SJCRH30 (cell line): Measurements from ENCODE around the gene SGMS1. TPM values are rescaled to one million over a fixed set of nuclear protein-coding genes. Genes with fewer than 3 reads are reported as not detected.
"Not testable (repeated sequence)": the region's sequence is repeated elsewhere in the genome, so short reads cannot be mapped to it uniquely, and the experiment has no call there.

Source experiments
- DNase-seq, 2 experiments: peaks; one replicate each; pipeline ENCODE4 v3.0.0-alpha.2; 2015 to 2020
- H3K27ac ChIP-seq: fragments of 250-450 bp; sonication (Bioruptor Pico); 2 replicates; pipeline ENCODE4 v1.5.1; 2020; ENCODE audit warnings: mild to moderate bottlenecking, moderate library complexity
- H3K27me3 ChIP-seq: fragments of 250-450 bp; sonication (Bioruptor Pico); 2 replicates; pipeline ENCODE4 v1.5.1; 2020; ENCODE audit warnings: mild to moderate bottlenecking, moderate library complexity
- H3K36me3 ChIP-seq: fragments of 250-450 bp; sonication (Bioruptor Pico); 2 replicates; pipeline ENCODE4 v1.5.1; 2020; ENCODE audit warnings: mild to moderate bottlenecking, moderate library complexity
- H3K4me1 ChIP-seq: fragments of 250-450 bp; sonication (Bioruptor Pico); 2 replicates; pipeline ENCODE4 v1.5.1; 2020; ENCODE audit warnings: mild to moderate bottlenecking, moderate library complexity
- H3K4me3 ChIP-seq: fragments of 250-450 bp; sonication (Bioruptor Pico); 2 replicates; pipeline ENCODE4 v1.5.1; 2020; ENCODE audit warnings: mild to moderate bottlenecking, moderate library complexity
- H3K9me3 ChIP-seq: fragments of 250-450 bp; sonication (Bioruptor Pico); replicated peaks from 2 replicates; pipeline ENCODE4 v1.5.1; 2020; ENCODE audit warnings: mild to moderate bottlenecking, moderate library complexity
- total RNA-seq: library from RNA; depleted of rRNA; stranded (reverse); fragments of >200 nt; shearing (Covaris generic); gene quantifications from 2 replicates; pipeline ENCODE4 v1.2.3, GENCODE V29; 2014

Gene SGMS1
- total RNA-seq, 1 experiment from 2014 or later, result 13.4 TPM

- DNase-seq, result no peak
- no peaks in the 10 kb centered on the region for H3K36me3 ChIP-seq
- no peak overlapping the region for H3K4me3 ChIP-seq
- no peak overlapping the region for H3K27ac ChIP-seq
- no peaks in the 10 kb centered on the region for H3K4me1 ChIP-seq
- H3K27me3 ChIP-seq, result no peaks in the 10 kb centered on the region
- H3K9me3 ChIP-seq, result no peaks in the 10 kb centered on the region
Observed at GRCh38 chr10:50501478-50501877, 122.3 kb downstream of the SGMS1 start.

- no peak for DNase-seq
- Histone ChIP-seq H3K4me1 (no peaks in the 10 kb centered on the region), H3K9me3 (no peaks in the 10 kb centered on the region), H3K27ac (no peak overlapping the region), H3K27me3 (no peaks in the 10 kb centered on the region), H3K4me3 (no peak overlapping the region), H3K36me3 (no peaks in the 10 kb centered on the region)
Observed at GRCh38 chr10:50498465-50498864, 125.3 kb downstream of the SGMS1 start.

DNA sequence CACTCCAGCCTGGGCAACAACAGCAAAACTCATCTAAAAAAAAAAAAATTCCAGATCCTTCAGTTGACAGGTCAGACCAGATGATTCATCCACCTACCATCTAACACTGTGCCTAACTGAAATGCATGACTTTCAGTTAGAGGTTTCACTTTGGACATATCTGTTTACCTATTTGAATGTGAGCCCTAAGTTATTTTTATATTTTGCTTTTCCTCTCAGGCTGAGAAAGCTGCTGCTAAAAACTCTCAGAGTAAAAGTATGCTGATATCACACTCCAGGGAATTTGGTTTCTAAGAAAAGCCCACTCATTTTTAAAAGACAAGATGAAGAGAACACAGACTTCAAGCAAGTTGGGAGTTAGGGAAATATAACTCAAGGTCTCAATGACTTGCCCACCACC lies 126.0 kb downstream of the SGMS1 start:
- Histone ChIP-seq H3K27ac (no peak overlapping the region), H3K4me1 (no peaks in the 10 kb centered on the region), H3K9me3 (no peaks in the 10 kb centered on the region), H3K36me3 (no peaks in the 10 kb centered on the region), H3K27me3 (no peaks in the 10 kb centered on the region), H3K4me3 (no peak overlapping the region)
- no peak for DNase-seq

DNA sequence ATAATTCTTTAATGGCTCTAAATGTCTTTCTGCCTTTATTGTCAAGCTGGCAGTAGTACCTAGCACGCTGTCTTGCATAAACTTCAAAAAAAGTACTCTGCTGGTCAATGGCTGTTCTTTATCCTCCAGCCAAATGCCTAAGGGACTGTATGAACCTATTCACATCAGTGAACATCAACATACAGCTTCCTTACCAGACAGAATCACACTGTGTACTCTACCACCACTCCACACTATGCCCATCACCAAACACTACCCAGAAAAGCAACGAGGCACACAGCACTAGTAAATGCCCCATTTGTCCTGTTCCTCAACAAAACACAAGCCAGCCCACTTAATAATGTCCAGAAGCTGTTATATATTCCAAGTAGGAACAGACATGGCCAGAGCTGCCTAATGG lies 127.5 kb downstream of the SGMS1 start:
- Histone ChIP-seq H3K9me3 (no peaks in the 10 kb centered on the region), H3K4me3 (no peak overlapping the region), H3K27me3 (no peaks in the 10 kb centered on the region), H3K4me1 (no peaks in the 10 kb centered on the region), H3K27ac (no peak overlapping the region), H3K36me3 (no peaks in the 10 kb centered on the region)
- DNase-seq, result no peak

DNA sequence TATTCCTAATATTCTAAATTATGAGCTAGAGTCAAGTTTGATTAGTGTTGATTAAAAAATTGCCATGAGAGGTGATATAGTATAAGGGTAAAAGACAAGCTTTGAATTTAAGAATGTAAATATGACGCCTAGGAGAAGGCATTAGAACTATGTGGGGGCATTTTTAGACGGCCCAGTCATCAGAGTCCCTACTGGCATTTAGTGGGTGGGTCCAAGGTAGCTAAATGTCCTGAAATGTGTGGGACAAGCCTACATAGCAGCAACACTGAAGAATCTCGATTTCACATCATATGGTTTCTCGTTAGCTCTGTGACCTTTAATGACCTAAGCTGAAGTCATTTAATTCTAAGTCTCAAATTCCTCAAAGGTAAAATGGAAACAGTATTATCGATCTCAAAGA lies 133.5 kb downstream of the SGMS1 start:
- no peak for DNase-seq
- Histone ChIP-seq H3K27me3 (no peaks in the 10 kb centered on the region), H3K36me3 (no peaks in the 10 kb centered on the region), H3K4me1 (no peaks in the 10 kb centered on the region), H3K9me3 (no peaks in the 10 kb centered on the region), H3K4me3 (no peak overlapping the region), H3K27ac (no peak overlapping the region)

DNA sequence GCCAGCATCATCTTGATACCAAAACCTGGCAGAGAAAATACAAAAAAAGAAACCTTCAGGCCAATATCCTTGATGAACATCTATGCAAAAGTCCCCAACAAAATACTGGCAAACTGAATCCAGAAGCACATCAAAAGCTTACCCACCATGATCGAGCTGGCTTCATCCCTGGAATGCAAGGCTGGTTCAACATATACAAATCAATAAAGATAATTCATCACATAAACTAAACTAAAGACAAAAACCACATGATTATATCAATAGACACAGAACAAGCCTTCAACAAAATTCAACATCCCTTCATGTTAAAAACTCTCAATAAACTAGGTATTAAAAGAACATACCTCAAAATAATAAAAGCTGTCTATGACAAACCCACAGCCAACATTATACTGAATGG lies 139.2 kb downstream of the SGMS1 start:
- not testable (repeated sequence) for H3K27ac ChIP-seq, H3K36me3 ChIP-seq, H3K9me3 ChIP-seq, H3K27me3 ChIP-seq, DNase-seq, H3K4me3 ChIP-seq, H3K4me1 ChIP-seq

DNA sequence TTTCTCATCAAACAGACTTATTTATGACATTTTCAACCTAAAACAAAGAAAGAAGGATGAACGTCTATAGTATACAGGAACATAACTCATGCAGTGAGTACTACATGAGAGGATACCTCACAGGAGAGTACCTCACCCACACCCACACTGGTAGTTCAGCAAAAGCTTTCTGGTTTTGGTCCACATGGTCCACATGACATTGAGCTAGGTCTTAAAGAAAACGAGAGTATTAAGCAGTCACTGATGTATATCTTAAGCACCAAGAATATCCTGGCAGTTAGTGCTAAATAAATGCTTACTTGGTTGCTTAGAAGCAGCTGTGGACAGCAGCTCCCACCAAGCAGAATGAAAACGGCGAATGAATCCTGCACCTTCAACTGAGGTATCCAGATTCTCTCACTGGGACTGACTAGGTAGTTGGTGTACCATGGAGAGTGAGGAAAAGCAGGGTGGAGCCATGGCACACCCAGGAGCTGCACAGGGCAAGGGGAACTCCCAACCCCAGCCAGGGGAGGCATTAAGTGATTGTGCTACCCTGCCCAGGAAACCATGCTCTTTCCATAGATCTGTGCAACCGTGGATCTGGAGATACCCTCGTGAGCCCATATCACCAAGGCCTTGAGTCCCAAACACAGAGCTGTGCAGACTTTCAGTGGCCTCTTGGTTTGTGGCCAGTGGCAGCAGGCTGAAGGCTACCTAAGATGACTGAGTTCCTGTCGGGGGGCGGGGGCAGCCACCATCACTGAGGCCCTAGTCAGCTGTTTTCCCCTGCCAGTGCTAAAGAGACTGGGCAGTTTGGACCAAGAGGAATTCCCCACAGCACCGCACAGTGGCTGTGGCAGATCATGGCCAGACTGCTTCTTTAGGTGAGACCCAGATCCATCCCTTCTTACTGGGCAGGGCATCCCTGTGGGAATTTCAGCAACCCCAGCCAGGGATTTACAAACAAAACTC lies 143.4 kb downstream of the SGMS1 start:
- Histone ChIP-seq H3K36me3 (no peaks in the 10 kb centered on the region), H3K9me3 (no peaks in the 10 kb centered on the region), H3K27ac (no peak overlapping the region), H3K4me3 (no peak overlapping the region), H3K4me1 (no peaks in the 10 kb centered on the region), H3K27me3 (no peaks in the 10 kb centered on the region)
- no peak for DNase-seq

DNA sequence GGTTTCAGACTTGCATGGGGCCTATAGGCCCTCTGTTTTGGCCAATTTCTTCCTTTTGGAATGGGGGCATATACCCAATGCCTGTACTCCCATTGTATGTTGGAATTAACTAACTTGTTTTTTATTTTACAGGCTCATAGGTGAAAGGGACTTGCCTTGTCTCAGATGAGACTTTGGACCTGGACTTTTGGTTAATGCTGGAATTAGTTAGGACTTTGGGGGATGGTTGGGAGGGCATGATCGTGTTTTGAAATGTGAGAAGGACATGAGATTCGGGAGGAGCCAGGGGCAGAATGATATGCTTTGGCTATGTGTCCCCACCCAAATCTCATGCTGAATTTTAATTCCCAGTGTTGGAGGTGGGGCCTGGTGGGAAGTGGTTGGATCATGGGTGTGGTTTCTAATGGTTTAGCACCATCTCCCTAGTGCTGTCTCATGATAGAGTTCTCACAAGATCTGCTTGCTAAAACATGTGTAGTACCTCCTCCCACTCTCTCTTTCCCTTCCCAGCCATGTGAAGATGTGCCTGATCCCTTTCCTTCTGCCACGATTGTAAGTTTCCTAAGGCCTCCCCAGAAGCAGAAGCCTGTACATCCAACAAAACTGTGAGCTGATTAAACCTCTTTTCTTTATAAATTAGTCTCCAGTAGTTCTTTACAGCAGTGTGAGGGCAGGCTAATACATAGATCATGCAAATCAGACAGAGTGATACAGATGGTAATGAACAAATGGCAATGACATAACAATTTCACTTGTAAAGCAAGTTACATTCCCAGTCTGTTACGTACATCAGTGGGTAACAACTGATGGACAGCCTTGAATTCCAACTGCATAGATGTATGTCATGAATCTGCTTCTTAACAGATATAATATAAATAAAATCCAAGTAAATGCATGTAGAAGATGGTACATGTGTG lies 146.2 kb downstream of the SGMS1 start:
- Histone ChIP-seq H3K36me3 (no peaks in the 10 kb centered on the region), H3K4me3 (no peak overlapping the region), H3K27me3 (no peaks in the 10 kb centered on the region), H3K9me3 (no peaks in the 10 kb centered on the region), H3K27ac (no peak overlapping the region), H3K4me1 (no peaks in the 10 kb centered on the region)
- no peak for DNase-seq

DNA sequence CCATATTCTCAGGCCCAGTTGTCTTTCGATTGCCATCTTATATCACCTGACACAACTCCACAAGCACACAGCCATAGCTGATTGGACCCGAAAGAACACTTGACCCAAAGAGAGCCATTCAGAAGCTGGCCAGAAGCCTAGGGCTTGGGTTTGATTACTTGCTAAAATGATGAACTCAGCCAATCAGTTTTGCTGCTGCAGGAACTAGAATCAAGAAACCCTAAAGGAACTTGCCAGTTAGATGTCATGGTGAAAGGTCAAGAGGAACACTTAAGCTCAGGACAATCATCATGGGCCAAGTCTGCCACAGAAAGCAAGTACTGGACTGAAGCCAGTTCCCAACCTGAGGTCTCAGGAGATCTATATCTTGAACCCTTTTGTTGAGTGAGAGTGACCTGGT lies 150.0 kb downstream of the SGMS1 start:
- no peaks in the 10 kb centered on the region for H3K27me3 ChIP-seq
- H3K4me1 ChIP-seq, result no peaks in the 10 kb centered on the region
- no peak overlapping the region for H3K4me3 ChIP-seq
- H3K36me3 ChIP-seq, result no peaks in the 10 kb centered on the region
- no peak overlapping the region for H3K27ac ChIP-seq
- no peaks in the 10 kb centered on the region for H3K9me3 ChIP-seq
- no peak for DNase-seq

GRCh38 chr10:50472914-50473313 lies 150.8 kb downstream of the SGMS1 start:
- Histone ChIP-seq H3K27ac (no peak overlapping the region), H3K36me3 (no peaks in the 10 kb centered on the region), H3K9me3 (no peaks in the 10 kb centered on the region), H3K4me3 (no peak overlapping the region), H3K4me1 (no peaks in the 10 kb centered on the region), H3K27me3 (no peaks in the 10 kb centered on the region)
- no peak for DNase-seq

DNA sequence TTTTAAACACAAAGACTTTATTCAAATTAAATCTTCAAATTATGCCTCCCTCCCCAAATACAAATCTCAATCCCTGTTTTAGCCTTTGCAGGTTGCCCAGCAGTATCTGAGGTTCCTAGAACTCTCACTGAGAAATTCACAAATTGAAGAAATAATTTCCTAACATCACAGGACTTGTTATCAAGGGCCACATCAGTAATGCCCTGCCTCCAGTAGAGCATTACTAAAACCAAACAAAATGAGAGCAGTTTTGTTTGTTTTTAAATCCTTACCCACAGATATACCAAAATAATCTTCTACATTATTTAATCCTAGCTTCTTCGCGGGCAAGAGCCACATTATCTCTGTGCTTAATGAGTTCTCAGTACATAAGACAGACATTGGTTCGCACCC lies 152.2 kb downstream of the SGMS1 start:
- Histone ChIP-seq H3K4me3 (no peak overlapping the region), H3K4me1 (peaks cover 10% of the 10 kb centered on the region), H3K9me3 (no peaks in the 10 kb centered on the region), H3K36me3 (no peaks in the 10 kb centered on the region), H3K27ac (no peak overlapping the region), H3K27me3 (no peaks in the 10 kb centered on the region)
- DNase-seq, result no peak

DNA sequence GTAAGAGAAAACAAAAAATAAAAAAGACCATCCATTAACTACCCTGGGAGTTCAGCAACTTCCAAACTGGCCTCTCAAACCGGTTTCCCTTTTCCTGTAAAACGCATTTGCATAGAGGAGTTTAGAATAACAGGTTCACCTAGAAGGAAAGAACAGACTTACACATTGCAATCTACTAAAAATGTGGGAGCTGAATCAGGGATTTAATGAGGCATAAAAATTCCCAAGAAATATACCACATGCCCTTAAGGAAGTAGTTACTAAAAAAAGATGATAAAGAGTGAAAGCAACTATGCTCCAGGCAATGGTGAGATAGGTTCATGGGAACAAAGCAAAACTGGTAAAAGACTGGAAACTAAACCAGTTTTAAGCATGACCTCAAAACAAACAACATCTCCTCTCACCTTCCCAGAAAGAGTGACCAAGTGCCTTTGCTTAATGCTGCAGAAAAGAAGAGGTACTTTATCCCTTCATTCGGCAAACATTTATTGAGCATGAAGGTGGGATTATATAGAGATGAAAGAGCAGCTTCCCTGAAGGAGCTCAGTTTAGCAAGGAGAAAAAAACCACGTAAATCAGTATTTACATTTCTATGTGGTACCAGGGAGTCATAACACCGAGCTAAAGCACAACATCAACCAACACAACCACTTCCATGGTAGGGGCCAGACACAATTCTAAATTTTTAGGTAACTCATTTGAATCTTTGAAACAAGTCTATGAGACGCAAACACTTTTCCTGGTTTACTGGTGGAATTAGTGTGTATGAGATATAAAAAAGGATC lies 152.8 kb downstream of the SGMS1 start:
- DNase-seq, result no peak

GRCh38 chr10:50470345-50470744 lies 153.4 kb downstream of the SGMS1 start:
- Histone ChIP-seq H3K4me1 (peaks cover 16% of the 10 kb centered on the region), H3K36me3 (no peaks in the 10 kb centered on the region), H3K27me3 (no peaks in the 10 kb centered on the region), H3K9me3 (no peaks in the 10 kb centered on the region), H3K4me3 (no peak overlapping the region), H3K27ac (no peak overlapping the region)
- no peak for DNase-seq

More for the DNA sequence above, 152.8 kb downstream of the SGMS1 start:
- H3K36me3 ChIP-seq, result no peaks in the 10 kb centered on the region
- no peak overlapping the region for H3K4me3 ChIP-seq
- no peaks in the 10 kb centered on the region for H3K27me3 ChIP-seq
- no peaks in the 10 kb centered on the region for H3K9me3 ChIP-seq
- H3K27ac ChIP-seq, result no peak overlapping the region
- H3K4me1 ChIP-seq, result peaks cover 16% of the 10 kb centered on the region

DNA sequence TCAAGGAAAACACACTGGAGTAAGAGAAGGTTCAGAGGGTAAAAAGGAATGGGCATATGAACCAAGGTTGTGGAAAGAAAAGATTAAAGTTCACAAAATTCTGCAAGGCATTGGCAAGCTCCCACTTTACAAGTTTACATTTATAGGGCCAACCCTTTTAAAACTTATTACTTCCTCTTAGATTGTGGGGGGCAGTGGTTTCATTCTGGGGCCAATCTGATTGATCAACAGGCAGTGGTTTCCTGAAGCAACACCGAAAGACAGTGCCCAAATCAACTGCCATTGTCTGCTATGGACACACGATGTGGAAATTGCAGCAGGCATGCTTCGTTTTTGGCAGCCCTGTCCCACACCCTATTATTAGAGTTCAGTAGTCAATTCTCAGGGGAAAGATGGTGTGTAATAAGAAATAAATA lies 154.0 kb downstream of the SGMS1 start:
- no peak overlapping the region for H3K4me3 ChIP-seq
- H3K27ac ChIP-seq, result no peak overlapping the region
- H3K27me3 ChIP-seq, result no peaks in the 10 kb centered on the region
- peaks cover 16% of the 10 kb centered on the region for H3K4me1 ChIP-seq
- no peak for DNase-seq
- H3K9me3 ChIP-seq, result no peaks in the 10 kb centered on the region
- H3K36me3 ChIP-seq, result no peaks in the 10 kb centered on the region
